ENCODE results near the gene COL4A4. TPM values are rescaled to one million over a fixed set of nuclear protein-coding genes. Genes with fewer than 3 reads are reported as not detected.

COL4A4 gene
- total RNA-seq, 1 donor from 2014 or later: 0.41 TPM

GRCh38 chr2:227153307-227153706 lies 10.7 kb downstream of the COL4A4 start:
- no peaks in the 10 kb centered on the region for H3K36me3 Mint-ChIP-seq (ENCODE audit: insufficient read depth)
- H3K4me3 Mint-ChIP-seq (ENCODE audit: low read depth): no peak overlapping the region
- no peak for DNase-seq (ENCODE audit: low spot score, unreplicated experiment)
- no peak for TF ChIP-seq CTCF (IDR thresholded peaks at IDR 0.05; ENCODE audit: unreplicated experiment)
- H3K27me3 Mint-ChIP-seq: peaks cover 18% of the 10 kb centered on the region
- H3K27ac Mint-ChIP-seq: no peak overlapping the region
- no peaks in the 10 kb centered on the region for H3K9me3 Mint-ChIP-seq (ENCODE audit: low read depth)
- H3K4me1 Mint-ChIP-seq (ENCODE audit: low read depth): no peaks in the 10 kb centered on the region

- no peak overlapping the region for H3K27ac Mint-ChIP-seq
- no peaks in the 10 kb centered on the region for H3K4me1 Mint-ChIP-seq (ENCODE audit: low read depth)
- H3K27me3 Mint-ChIP-seq: peaks cover 18% of the 10 kb centered on the region
- TF ChIP-seq CTCF (IDR thresholded peaks at IDR 0.05; ENCODE audit: unreplicated experiment): no peak
- no peaks in the 10 kb centered on the region for H3K36me3 Mint-ChIP-seq (ENCODE audit: insufficient read depth)
- no peaks in the 10 kb centered on the region for H3K9me3 Mint-ChIP-seq (ENCODE audit: low read depth)
- no peak for DNase-seq (ENCODE audit: low spot score, unreplicated experiment)
- H3K4me3 Mint-ChIP-seq (ENCODE audit: low read depth): no peak overlapping the region
These were observed 11.8 kb downstream of the COL4A4 start for GRCh38 chr2:227152093-227152766.

DNA sequence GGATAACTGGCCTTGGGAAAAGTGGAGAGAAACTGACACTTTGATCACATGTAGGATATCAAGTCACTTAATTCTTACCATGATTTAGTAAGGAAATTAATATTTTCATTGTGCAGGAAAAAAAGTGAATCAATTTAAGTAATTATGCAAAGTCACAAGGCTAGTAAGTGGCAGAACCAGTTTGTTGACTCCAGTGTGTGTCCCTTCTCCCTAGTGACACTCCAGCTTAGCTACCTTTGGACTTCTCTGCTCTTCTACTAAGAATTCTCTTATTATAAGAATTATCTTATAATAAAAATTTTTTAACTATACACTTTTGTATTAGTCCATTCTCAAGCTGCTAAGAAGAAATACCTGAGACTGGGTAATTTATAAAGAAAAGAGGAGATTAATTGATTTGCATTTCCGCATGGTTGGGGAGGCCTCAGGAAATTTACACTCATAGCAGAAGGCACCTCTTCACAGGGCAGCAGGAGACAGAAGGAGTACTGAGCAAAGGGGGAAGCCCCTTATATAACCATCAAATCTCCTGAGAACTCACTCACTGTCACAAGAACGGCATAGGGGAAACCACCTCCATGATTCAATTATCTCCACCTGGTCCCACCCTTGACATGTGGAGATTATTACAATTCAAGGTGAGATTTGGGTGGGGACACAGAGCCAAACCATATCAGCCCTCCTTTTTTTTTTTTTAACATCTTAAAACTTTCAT lies 13.6 kb downstream of the COL4A4 start:
- Mint-ChIP-seq H3K27ac (no peak overlapping the region), H3K27me3 (peaks cover 16% of the 10 kb centered on the region), H3K9me3 (ENCODE audit: low read depth) (no peaks in the 10 kb centered on the region), H3K36me3 (ENCODE audit: insufficient read depth) (no peaks in the 10 kb centered on the region), H3K4me3 (ENCODE audit: low read depth) (no peak overlapping the region), H3K4me1 (ENCODE audit: low read depth) (no peaks in the 10 kb centered on the region)
- no peak for TF ChIP-seq CTCF (IDR thresholded peaks at IDR 0.05; ENCODE audit: unreplicated experiment)
- no peak for DNase-seq (ENCODE audit: low spot score, unreplicated experiment)

DNA sequence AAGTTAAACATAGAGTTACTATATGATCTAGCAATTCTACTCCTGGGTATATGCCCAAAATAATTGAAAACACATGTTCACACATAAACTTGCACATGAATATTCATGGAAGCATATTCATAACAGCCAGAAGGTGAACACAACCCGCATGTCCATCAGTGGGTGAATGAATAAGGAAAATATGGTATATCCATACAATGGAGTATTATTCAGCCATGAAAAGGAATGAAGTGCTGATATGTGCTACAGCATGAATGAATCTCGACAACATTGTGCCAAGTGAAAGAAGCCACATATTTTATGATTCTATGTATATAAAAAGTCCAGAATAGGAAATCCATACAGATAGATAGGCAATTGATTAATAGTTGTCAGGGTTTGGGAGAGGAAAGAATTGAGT lies 15.9 kb downstream of the COL4A4 start:
- no peaks in the 10 kb centered on the region for H3K36me3 Mint-ChIP-seq (ENCODE audit: insufficient read depth)
- no peak for DNase-seq (ENCODE audit: low spot score, unreplicated experiment)
- H3K4me3 Mint-ChIP-seq (ENCODE audit: low read depth): no peak overlapping the region
- H3K27me3 Mint-ChIP-seq: no peaks in the 10 kb centered on the region
- TF ChIP-seq CTCF (IDR thresholded peaks at IDR 0.05; ENCODE audit: unreplicated experiment): no peak
- H3K4me1 Mint-ChIP-seq (ENCODE audit: low read depth): no peaks in the 10 kb centered on the region
- H3K27ac Mint-ChIP-seq: no peak overlapping the region
- H3K9me3 Mint-ChIP-seq (ENCODE audit: low read depth): no peaks in the 10 kb centered on the region

DNA sequence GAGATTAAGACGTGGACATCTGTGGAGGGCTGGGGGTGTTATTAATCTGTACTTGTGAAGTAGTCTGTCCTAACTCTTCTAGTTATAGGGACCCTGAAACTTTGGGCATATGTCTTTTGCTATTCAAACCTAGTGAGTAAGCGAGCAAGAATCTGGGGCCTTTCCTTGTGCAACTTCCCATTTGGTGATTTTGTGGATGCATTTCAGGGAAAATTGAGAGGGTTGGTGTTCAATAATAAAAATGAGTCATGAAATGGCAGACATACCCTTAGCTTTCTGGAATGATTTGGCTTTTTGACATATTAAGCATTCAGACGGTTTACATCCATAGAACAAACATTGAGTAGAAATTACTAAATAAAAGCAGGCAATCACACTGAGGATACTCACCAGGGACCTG lies 17.0 kb downstream of the COL4A4 start:
- Mint-ChIP-seq H3K4me1 (ENCODE audit: low read depth) (no peaks in the 10 kb centered on the region), H3K36me3 (ENCODE audit: insufficient read depth) (no peaks in the 10 kb centered on the region), H3K27ac (no peak overlapping the region), H3K9me3 (ENCODE audit: low read depth) (no peaks in the 10 kb centered on the region), H3K27me3 (no peaks in the 10 kb centered on the region), H3K4me3 (ENCODE audit: low read depth) (no peak overlapping the region)
- TF ChIP-seq CTCF (IDR thresholded peaks at IDR 0.05; ENCODE audit: unreplicated experiment): no peak
- DNase-seq (ENCODE audit: low spot score, unreplicated experiment): no peak
